Measurements from ENCODE around the gene GJA4. TPM values are rescaled to one million over a fixed set of nuclear protein-coding genes. Genes with fewer than 3 reads are reported as not detected.

Gene GJA4
- total and polyA plus RNA-seq, 2 donors (not counting 1 experiment from before 2014, with no cell fraction given): not detected

DNA sequence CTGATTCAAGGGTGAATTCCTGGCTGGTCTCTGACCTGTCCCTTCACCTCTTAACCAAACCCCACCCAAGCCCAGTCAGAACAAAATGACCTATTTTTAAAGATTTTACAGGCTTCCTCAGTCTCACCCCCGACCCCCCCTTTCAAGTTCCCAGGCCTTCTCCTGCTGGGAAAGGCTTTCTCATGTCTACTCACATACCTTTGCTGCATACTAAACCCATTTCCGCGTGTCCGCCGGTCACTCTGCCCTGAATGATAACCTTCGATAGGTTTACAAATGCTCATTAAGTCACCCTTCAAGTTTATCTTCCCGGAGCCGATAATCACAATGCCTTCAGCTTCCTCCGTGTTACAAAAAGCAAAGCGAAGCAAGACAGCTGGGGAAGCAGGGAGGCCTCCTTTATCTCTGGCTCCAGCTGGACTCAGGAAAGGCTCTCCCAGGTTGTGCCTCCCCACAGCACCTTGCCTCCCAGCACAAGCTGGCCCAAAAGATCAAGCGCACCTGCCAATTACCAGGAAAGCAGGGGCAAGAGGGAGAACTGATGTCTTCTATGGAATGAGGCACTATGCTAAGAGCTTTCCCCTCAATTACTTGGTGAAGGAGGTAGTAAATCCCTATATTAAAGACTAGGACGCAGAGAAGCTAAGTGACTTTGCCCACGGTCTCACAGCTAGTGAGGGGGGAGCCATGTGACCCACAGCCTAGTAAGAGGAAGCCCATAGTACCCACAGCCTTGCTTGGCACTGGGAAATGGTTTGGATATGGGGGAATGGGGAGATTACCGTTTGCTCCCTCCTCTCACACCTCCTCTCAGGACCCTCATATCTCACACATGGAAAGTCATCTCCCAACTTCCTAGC, 50.8 kb downstream of the GJA4 start:
- TF ChIP-seq EZH2 (IDR thresholded peaks at IDR 0.05; ENCODE audit: low read length, missing control alignments) (no peak), CTCF (conservative IDR thresholded peaks at IDR 0.05 in 1 of 2, IDR thresholded peaks at IDR 0.05 in 1 of 2; ENCODE audit: low read depth in 1 of 2, low read length in 2 of 2) (no peak)
- no peak overlapping the region for H3K4me2 ChIP-seq (ENCODE audit: extremely low read depth, insufficient read depth, low read length)
- no peak for DNase-seq (ENCODE audit: low read depth in 2 of 2)
- no peaks in the 10 kb centered on the region for H3K9me3 ChIP-seq (ENCODE audit: control insufficient read depth, insufficient read depth, low read depth, low read length)
- no peak overlapping the region for H3K9ac ChIP-seq (ENCODE audit: insufficient read depth, low read length)
- no peaks in the 10 kb centered on the region for H3K79me2 ChIP-seq (ENCODE audit: control insufficient read depth, insufficient read depth, low read length)
- H3K4me3 ChIP-seq (replicated peaks in 1 of 4; ENCODE audit: control extremely low read depth in 1 of 4, insufficient read depth in 1 of 4, low read depth in 3 of 4, low read length in 4 of 4): no peak overlapping the region
- H3K27me3 ChIP-seq (ENCODE audit: control insufficient read depth, insufficient read depth, low read length): no peaks in the 10 kb centered on the region
- H2AFZ ChIP-seq (ENCODE audit: low read length): no peak overlapping the region
- no peaks in the 10 kb centered on the region for H3K36me3 ChIP-seq (ENCODE audit: control insufficient read depth, insufficient read depth, low read length)
- peaks cover 1% of the 10 kb centered on the region for H4K20me1 ChIP-seq (ENCODE audit: control insufficient read depth, extremely low read depth, insufficient read depth, low read length)
- H3K4me1 ChIP-seq (ENCODE audit: control insufficient read depth, extremely low read depth, insufficient read depth, low read length): no peaks in the 10 kb centered on the region
- no peak overlapping the region for H3K27ac ChIP-seq (ENCODE audit: insufficient read depth, low read length)

GRCh38 chr1:34844252-34844634, 51.4 kb downstream of the GJA4 start:
- Histone ChIP-seq H3K9ac (ENCODE audit: insufficient read depth, low read length) (no peak overlapping the region), H3K27me3 (ENCODE audit: control insufficient read depth, insufficient read depth, low read length) (no peaks in the 10 kb centered on the region), H3K36me3 (ENCODE audit: control insufficient read depth, insufficient read depth, low read length) (no peaks in the 10 kb centered on the region), H2AFZ (ENCODE audit: low read length) (no peak overlapping the region), H3K9me3 (ENCODE audit: control insufficient read depth, insufficient read depth, low read depth, low read length) (no peaks in the 10 kb centered on the region), H3K4me1 (ENCODE audit: control insufficient read depth, extremely low read depth, insufficient read depth, low read length) (no peaks in the 10 kb centered on the region), H3K79me2 (ENCODE audit: control insufficient read depth, insufficient read depth, low read length) (no peaks in the 10 kb centered on the region), H4K20me1 (ENCODE audit: control insufficient read depth, extremely low read depth, insufficient read depth, low read length) (peaks cover 1% of the 10 kb centered on the region), H3K4me3 (replicated peaks in 1 of 4; ENCODE audit: control extremely low read depth in 1 of 4, insufficient read depth in 1 of 4, low read depth in 3 of 4, low read length in 4 of 4) (no peak overlapping the region), H3K4me2 (ENCODE audit: extremely low read depth, insufficient read depth, low read length) (no peak overlapping the region), H3K27ac (ENCODE audit: insufficient read depth, low read length) (no peak overlapping the region)
- TF ChIP-seq CTCF (conservative IDR thresholded peaks at IDR 0.05 in 1 of 2, IDR thresholded peaks at IDR 0.05 in 1 of 2; ENCODE audit: low read depth in 1 of 2, low read length in 2 of 2): no peak
- TF ChIP-seq EZH2 (IDR thresholded peaks at IDR 0.05; ENCODE audit: low read length, missing control alignments): no peak
- no peak for DNase-seq (ENCODE audit: low read depth in 2 of 2)

Other genes with a start within 250 kb of the GJA4 start
- gene GJB5, start 38.0 kb upstream of the GJA4 start, total RNA-seq: not detected in 2 replicates
- not detected in 2 replicates for gene GJB5, start 38.0 kb upstream of the GJA4 start, polyA plus RNA-seq
- not detected in 2 replicates for gene GJB4, start 33.3 kb upstream of the GJA4 start, total RNA-seq
- gene GJB4, start 33.3 kb upstream of the GJA4 start, polyA plus RNA-seq: not detected in 2 replicates
- not detected in 2 replicates for gene GJB3, start 11.8 kb upstream of the GJA4 start, total RNA-seq
- gene GJB3, start 11.8 kb upstream of the GJA4 start, polyA plus RNA-seq: not detected in 2 replicates
- 14.4 and 18.2 TPM in 2 replicates for gene SMIM12, start 66.8 kb downstream of the GJA4 start, total RNA-seq
- gene SMIM12, start 66.8 kb downstream of the GJA4 start, polyA plus RNA-seq: 59.7 and 66.0 TPM in 2 replicates
- gene DLGAP3, start 136.7 kb downstream of the GJA4 start, total RNA-seq: not detected in 2 replicates
- 0.02 TPM in 1 of 2 replicates, not detected in the other for gene DLGAP3, start 136.7 kb downstream of the GJA4 start, polyA plus RNA-seq
- gene TMEM35B, start 192.3 kb downstream of the GJA4 start, total RNA-seq: 31.3 and 36.0 TPM in 2 replicates
- gene TMEM35B, start 192.3 kb downstream of the GJA4 start, polyA plus RNA-seq: 33.1 and 45.0 TPM in 2 replicates
- 18.0 and 21.1 TPM in 2 replicates for gene ZMYM6, start 238.9 kb downstream of the GJA4 start, total RNA-seq
- 9.2 and 12.4 TPM in 2 replicates for gene ZMYM6, start 238.9 kb downstream of the GJA4 start, polyA plus RNA-seq

Data from fibroblast of lung (primary cell).